Measurements from ENCODE around the gene KCNK5.

The KCNK5 gene

DNA sequence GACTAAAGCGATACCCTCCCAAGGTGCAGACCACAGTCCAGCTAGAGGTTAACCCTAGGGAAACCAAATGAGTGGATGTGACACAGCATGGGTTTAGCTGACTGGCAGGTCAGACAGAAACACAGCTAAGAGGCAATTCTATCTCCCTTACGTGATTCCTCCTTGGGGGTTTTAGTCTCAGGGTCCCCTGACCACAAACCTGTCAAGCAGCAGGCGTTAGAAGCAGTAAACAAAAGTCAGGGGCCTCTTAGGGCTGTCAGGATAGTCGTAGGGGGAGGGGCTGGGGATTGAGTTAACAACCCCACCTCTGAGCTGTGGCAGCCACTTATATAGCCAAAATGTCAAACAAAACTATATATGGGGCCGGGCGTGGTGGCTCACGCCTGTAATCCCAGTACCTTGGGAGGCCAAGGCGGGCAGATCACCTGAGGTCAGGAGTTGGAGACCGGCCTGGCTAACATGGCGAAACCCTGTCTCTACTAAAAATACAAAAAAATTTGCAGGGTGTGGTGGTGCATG, 13.6 kb downstream of the KCNK5 start:
- no peak for DNase-seq (ENCODE audit: low spot score)

DNA sequence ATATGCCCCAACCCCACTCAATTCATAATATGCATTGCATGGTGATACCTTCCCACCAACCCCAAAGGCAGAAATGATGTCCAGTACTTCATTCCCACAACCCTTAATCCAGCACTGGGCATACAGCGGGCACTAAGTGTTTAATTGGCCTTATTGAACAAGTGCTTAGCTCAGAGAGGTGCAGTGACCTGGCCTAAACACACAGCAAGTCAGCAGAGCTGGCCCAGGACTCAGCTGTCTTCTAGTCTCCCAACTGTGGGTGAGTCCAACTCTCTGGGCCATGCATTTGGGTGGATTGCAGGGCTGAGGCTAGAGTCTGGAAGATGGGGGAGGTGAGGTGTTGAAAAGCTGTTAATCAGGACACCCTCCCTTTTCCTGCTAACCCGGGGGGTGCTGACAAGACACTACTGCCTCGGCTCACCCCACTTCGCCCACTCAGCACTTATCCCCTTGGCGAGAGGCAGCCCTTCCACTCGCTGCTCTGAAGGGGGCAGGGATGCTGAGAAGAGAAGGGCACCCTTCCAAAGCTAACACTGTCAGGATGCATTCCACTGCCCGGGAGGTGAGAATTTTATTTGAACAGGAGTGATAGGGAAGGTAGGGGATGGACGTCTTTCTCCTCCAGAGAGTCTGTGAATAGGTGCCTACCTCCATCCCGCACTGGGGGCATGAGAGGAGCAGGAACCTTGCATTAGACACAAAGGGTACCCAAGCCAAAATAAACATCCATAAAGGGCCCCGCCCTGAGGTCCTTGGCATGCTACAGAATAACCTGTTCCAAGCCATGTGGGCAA, 14.2 kb downstream of the KCNK5 start:
- no peak for DNase-seq (ENCODE audit: low spot score)

DNA sequence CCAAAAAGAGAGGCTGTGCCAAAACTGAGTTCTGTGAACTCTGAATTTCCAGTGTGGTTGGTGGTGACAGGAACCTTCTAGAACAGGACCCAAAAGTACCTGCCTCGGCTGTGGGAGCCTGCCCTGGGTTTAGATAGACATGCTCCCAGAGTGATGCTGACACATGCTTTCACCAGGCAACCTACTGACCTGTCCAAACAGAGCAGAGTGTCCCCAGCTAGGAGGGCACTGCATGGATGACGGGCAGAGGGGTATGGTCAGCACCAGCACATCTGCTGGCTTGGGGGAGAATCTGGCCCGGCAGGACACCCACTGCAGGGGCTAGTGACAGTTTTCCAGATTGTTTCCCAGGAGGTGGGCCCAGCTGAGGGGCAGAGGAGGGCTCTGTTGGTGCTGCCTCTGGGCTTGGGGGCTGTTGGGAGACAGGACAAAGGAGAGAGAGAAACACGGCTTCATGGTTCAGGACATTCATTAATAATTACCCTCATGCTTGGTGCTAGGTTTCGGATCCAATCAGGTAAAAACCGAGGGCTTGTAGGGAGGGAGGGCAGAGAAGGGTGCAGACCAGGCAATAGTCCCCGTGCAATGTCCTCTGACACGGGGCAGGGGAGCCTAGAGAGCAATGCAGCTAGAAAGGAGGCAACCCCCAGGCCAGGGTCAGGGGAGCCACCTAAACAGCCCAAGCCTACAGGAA, 15.0 kb downstream of the KCNK5 start:
- no peak for DNase-seq (ENCODE audit: low spot score)

DNA sequence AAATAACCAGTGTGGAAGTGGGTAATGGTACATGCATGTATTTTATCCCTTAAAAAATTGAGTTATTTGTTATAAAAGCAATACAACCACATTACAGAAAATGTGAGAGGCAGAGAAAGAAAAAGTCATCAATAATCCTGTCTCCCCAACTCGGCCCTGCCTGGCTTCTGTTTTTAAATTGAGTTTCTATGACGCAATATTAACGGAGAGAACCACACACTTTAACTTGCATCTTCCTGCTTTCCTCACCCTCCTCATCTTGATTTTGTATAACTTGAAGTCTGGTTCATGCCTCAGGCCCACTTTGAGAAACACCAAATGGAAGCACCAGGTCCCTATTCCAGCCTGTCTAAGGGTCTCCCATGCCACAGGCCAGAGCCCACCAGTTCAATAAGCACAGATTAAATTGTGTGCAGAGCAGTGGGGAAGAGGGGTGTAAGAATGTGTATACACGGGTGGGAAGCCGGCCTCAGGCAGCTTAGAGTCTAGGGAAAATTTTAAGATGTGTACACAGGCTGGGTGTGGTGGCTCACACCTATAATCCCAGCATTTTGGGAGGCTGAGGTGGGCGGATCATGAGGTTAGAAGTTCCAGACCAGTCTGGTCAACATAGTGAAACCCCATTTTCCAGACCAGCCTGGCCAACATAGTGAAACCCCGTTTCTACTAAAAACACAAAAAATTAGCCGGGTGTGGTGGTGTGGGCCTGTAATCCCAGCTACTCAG, 15.9 kb downstream of the KCNK5 start:
- DNase-seq (ENCODE audit: low spot score): no peak

DNA sequence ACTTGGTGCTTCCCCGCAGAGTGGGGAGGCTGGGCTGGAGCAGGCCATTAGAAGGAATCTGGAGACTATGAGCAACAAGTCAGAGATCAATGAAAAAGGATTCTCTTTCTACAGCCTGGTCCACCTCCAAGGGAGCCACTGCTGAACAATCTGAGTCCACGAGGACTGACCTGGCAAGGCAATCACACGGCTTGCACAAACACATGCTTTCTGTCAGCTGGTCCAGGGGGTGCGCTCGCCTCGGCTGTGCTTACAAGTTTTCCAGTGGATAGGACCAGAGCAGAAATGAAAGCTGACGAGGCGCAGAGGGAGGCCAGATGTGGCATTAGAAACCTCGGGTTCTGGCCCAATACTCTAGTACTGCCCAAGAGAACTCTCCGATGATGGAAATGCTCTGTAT, 18.1 kb downstream of the KCNK5 start:
- no peak for DNase-seq (ENCODE audit: low spot score)

DNA sequence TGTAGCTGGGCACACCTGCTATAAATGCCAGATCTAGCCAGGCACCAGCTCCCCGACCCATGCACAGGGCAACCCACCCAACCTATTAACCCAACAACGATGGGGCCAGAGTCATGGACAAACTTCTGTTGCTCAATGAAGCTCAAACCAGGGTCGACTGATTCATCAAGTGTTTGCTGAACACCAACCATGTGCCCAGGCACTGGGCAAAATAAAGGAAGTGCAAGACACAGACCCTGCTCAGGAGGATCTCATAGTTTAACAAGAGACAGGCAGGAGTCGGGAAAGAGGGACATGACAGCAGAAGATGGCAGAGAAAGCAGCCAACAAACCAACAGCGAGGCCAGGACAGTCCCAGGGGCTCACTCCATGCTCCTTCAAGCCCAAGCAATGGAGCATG, 18.8 kb downstream of the KCNK5 start:
- DNase-seq (ENCODE audit: low spot score): no peak

DNA sequence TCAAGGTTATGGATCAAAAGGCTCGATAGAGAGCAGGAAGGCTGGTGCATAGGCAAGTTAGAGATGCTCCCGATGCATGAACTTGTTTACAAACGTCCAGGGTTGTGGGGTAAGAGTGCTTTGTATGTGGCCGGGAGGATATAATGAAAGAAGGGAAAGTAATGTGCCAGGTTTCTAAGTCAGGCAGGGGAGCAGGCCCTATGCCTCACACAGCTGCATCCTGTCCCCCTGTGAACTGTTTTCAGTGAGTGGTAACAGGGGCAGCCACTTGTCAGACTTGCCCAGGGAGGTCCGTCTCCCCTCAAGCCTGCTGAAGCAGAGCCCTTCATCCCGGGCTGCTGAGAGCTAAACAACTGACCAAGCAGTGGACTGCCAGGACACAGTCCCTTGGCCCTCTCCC, 19.4 kb downstream of the KCNK5 start:
- no peak for DNase-seq (ENCODE audit: low spot score)

DNA sequence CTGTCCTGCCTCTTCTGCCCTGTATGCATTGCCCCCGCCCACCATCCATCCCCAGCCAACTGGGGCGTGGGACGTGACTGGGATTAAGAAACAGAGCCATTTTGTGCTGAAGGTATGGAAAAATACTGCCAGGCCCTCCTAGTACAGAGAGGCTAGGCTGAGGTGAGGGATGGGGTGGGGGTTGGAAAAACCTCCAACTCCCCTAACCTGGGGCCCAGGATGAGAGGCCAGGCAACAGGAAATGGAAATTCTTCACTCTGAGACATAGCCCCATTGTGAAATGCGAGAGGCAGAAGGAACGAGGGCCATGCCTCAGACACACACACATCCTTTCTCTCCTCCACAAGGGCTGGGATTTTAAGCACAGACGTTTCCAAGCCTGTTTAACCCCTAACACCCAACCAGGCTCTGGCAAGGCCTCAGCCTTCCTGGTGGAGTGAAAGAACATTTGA, 19.9 kb downstream of the KCNK5 start:
- no peak for DNase-seq (ENCODE audit: low spot score)

DNA sequence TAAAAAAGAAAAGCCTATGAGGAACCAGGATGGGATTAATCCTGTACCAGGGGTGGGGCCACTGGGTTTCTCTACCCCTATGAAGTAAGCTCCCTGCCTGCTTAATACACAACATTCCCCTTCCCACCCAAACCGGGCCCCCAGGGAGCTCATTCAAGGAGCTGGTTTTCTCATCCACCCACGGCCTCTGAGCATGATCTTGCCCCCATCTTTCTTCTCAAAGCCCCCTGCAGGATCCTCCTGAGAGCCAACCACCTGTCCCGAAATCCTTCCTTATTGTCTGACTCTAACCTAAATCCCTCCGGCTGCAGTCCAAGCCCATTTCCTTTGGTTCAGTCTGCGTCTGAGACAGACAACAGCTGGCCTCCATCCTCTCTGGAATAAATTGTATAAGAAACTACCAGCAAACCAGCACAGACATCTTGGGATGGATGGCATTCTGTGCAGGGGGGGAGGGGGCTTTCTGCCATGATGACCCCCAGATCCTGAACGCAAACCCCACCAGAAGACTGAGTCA, 21.0 kb downstream of the KCNK5 start:
- no peak for DNase-seq (ENCODE audit: low spot score)

DNA sequence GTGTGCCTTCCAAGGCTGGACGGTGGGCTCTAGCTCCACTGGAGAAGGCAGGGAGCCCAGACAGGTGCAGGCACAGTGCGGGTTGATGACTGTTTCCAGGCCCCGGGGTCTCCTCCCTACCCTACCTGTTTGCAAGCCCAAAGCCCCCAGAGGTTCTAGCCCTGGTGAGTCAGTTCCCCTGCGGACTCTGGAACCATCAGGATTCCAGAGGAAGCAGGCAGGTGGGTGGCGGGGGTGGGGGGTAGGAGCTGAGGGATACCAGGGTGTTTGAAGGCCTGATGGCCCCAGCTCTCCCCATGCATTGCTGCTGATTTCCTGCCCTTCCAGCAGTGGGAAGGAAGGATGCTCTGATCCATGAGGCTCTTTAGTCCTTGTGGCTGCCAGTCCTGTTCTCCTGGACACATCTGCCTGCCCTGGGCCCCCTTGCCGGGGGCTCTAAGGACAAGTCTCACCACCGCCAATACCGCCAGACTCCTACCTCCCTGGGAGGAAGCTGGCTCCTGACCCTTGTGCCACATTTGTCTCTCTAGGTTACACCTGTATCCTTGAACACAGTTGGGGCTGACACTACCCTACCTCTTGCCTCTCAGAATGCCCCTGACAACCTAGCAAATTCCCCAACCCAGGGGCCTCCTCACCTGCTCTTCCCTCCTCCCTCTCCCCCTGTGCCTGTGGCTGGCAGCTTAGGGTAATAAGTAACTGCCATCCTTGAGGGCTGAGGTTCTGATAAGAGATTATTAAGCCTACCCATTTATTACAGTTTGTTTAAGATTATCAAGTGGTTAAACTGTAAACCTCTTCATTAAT, 21.7 kb downstream of the KCNK5 start:
- DNase-seq (ENCODE audit: low spot score): no peak

DNA sequence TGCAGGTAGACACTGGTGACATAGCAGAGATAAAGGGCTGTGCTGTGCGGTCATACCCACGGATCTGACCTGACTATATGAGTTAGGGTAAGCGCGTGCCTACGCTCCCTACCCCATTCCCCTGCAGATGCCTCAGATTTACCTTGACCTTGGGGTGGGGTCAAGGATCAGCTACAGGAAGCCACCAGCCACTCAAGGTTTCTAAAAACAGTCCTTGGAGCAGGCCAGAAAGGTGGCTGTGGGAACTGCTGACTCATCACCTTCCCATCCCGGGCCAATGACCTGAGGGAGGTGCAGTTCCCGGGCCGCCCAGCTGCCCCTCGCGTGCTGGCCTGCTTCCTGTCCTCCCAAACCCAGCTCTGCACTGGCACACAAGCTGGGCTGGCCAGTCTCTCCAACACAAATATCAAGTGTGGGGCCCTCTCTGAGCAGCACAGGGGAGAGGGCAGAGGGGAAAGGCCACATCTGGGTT, 23.0 kb downstream of the KCNK5 start:
- DNase-seq (ENCODE audit: low spot score): no peak

DNA sequence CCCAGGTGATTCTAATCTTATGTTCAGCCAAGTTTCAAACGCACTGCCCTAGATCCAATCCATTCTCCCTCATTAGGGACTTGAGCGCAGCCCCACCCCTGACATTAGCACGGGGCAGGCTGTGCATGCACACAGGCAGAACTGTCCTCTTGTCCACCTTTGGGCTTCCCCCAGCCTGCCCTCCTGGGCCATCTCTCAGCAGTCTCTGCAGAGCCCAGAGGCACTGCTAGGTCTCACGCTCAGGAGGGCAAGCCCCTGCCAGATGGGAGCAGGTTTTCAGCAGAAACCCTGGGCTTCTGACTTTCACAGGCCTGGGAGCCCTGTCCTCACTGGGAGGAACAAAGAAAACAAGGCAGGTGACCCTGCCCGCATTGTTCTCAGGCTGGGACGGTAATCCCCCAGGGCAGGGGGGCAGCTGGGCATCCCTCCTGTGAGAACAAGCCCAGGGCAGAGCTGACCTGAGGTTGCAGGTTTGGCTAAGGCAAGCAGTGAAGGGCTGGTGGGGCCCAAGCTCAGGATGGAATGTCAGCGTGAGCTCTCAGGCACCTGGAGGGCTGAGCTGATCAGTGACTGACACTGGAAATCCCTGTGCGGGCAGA, 24.5 kb downstream of the KCNK5 start:
- no peak for DNase-seq (ENCODE audit: low spot score)

DNA sequence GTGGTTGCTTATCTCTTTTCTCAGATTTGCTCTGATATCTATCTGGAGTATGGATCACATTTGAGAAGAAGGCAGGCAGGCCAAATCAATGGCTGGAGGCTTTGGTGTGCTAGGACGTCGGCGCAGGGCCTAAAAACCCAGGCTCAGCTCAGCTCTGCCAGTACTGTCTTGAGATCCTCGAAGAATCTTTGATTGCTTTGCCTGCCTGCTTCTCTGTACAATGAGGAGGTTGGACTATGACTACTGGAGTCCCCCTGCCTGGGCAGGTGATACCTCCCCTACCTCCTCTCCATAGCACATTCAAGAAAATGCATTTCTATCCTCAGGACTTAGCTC, 25.1 kb downstream of the KCNK5 start:
- no peak for DNase-seq (ENCODE audit: low spot score)

DNA sequence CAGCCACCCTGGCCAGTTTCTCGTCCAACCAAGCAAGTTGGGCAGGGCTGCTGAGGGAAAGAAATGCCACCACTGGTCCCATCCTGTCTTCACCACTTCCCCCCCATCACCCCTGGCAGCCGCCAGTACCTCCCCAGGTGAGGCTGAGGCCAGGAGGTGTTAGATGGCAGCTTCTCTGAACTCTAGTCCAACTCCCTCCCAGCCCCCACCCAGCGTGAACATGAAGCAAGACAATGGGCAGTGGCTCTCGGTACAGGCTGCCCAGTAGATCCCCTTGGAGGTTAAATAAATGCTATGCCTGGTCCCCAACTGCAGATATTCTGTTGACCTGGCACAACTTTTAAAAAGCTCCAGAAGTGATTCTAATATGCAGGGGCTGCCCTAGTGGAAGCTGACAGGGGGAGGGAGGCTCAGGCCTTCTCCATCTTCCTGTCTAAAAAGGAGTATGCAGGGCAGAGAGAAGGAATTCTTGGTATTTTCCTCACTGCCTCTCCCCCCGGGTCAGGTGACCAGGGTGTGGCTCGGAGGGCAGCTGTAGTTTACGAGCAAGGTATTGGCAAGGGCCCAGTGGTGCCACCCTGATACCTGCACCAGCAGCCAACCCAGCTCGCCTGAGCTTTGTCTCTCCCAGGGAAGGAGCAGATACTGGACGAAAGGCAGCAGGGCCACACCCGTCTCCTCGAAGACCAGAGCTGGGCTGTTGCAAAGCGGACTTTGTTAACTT, 25.7 kb downstream of the KCNK5 start:
- no peak for DNase-seq (ENCODE audit: low spot score)

DNA sequence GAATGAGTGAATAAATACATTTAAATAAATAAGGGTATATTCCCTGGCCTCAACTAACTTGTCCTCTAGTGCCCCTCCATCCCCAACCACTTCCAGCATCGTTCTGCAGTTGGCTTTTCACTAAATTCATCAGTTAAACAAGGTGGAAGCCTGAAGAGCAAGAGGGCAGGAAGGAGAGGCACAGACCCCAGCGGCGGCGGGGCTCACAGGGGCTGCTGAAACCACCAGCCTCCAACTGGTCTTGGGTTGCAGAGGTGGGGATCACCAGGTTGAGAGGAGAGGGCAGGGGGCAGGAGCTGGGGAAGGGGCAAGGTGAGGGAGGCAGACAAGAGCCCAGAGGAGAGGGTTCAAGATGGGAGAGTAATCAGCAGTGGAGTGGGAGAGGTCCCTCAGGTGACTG, 27.1 kb downstream of the KCNK5 start:
- no peak for DNase-seq (ENCODE audit: low spot score)

DNA sequence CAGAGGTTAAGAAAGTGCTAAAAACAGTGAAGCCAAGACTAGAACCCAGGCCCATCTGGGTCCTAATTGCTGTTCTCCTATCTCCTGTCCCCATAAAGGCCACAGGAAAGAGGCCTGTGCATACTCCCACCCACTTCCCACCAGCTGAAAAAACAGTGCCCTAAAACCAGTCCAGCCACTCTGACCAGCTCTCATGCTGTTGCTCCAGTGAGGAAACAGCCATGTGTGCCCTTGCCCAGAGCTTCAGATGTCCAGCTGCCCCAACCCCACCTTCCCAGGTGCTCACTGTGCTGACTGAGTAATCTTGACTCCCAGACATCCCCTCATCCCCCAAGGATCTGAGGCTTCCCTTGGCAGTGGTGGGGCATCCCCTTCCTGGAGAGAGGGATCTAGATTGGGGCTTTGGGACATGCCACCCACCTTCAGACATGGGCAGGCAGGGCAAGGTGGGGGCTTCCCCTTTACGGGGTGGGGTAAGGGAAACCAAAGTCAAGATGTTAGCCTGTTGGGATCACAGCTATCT, 28.7 kb downstream of the KCNK5 start:
- no peak for DNase-seq (ENCODE audit: low spot score)

DNA sequence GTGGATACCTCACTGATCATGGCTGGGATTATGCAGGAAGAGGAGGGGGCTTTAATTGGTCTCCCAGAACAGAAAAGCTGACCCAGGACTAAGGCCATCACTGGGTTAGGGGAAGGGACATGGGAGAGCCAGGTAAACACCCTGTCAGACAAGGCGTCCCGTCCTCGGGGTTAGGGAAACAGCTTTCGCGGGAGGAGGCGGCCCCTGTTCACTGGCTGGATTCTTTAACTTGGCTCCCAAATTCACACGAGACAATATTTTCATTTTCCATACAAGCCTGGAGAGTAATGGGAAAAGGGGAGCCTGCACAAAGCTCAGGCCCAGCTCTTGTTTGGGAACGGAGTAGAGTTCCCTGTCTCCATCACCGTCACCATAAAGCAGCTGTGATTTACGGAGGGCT, 29.3 kb downstream of the KCNK5 start:
- no peak for DNase-seq (ENCODE audit: low spot score)

DNA sequence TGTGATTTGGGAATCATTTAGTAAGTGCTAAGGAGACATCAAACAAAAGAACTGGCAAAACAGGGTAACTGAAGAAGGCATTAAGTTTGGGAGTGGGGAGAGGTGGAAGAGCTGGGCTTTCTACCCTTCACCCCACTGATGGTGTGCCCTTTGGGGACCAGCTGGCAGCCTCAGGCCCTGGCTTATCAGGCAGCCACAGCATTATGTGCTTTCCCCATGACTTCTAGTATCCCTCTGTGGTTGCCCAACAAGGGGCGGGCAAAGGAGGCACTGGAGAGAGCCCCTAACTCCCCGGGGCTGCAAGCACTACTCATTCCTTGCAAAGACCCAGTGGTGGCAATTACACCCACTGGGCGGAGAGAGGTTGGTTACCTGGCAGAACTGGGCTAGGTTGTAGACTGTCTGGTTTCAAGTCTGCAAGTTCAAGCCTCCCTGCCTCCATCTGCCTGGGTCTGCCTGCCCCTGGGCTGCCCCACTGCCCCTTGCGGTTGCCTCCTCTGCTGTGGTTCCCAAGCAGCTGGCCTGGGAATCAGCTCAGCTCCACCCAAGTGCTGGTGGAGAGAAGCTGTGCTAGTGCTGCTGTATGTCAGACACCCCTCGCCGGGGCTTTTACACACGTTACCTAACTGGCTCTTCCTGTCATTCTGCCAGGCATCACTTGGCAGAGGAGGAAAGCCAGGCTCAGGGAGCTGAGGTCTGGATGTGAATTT, 29.9 kb downstream of the KCNK5 start:
- DNase-seq (ENCODE audit: low spot score): no peak

DNA sequence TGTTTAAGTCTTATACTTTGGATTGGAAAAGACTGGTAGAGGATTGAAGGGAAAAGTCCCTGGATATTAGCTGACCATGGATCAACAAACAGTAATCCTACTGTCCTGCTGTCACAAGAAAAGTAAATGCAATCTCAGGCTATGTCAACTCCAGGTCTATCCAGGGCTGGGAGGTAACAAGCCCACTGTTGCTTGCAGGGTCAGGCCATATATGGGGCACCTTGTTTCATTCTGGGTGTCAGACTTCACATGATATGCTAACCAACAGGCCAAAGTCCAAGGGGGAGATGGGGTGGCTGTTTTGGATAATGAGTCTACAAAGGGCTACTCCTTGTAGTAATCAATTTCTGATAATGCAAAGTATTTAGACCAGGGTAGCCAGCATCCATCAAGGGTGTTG, 30.7 kb downstream of the KCNK5 start:
- DNase-seq (ENCODE audit: low spot score): no peak

Data from AG08396 (cell line).